Measurements from ENCODE around the gene SLC5A3. TPM values are rescaled to one million over a fixed set of nuclear protein-coding genes. Genes with fewer than 3 reads are reported as not detected.

Gene SLC5A3
- 10 to 100 TPM; 10.1 to 12.4 (median 11.6) TPM for total RNA-seq

GRCh38 chr21:34073032-34073748, at the start of gene SLC5A3, which contains the start of gene MRPS6:
Gene SLC5A3 (plus strand): TSS chr21:34073578. CDS start chr21:34095199, 21,621 bp downstream.
Gene MRPS6 (plus strand): TSS chr21:34073578. CDS start chr21:34073701, 123 bp downstream.
- peak; percentile 72 for ATAC-seq
- Mint-ChIP-seq H3K27me3 (ENCODE audit: low read depth) (no peaks in the 10 kb centered on the region), H3K9me3 (no peaks in the 10 kb centered on the region), H3K4me3 (peak within 1 kb of the TSS; percentile 94), H3K36me3 (ENCODE audit: insufficient read depth) (peaks cover 21% of the 10 kb centered on the region), H3K4me1 (ENCODE audit: low read depth) (peaks cover 47% of the 10 kb centered on the region)
- peak; percentile 64 for DNase-seq

- no peak for ATAC-seq
- H3K4me1 Mint-ChIP-seq (ENCODE audit: low read depth): peaks cover 23% of the 10 kb centered on the region
- no peak for DNase-seq
- no peaks in the 10 kb centered on the region for H3K36me3 Mint-ChIP-seq (ENCODE audit: insufficient read depth)
- no peak overlapping the region for H3K4me3 Mint-ChIP-seq
- no peaks in the 10 kb centered on the region for H3K27me3 Mint-ChIP-seq (ENCODE audit: low read depth)
- H3K9me3 Mint-ChIP-seq: peaks cover 3% of the 10 kb centered on the region
Observed at GRCh38 chr21:34023691-34024373, 49.5 kb upstream of the SLC5A3 start.

- Mint-ChIP-seq H3K36me3 (ENCODE audit: insufficient read depth) (no peaks in the 10 kb centered on the region), H3K27me3 (ENCODE audit: low read depth) (no peaks in the 10 kb centered on the region), H3K4me3 (no peak overlapping the region), H3K4me1 (ENCODE audit: low read depth) (peaks cover 18% of the 10 kb centered on the region), H3K9me3 (peaks cover 3% of the 10 kb centered on the region)
- DNase-seq (no peak), ATAC-seq (no peak)
Observed at GRCh38 chr21:34024374-34024693, 49.0 kb upstream of the SLC5A3 start.

GRCh38 chr21:34027721-34028461, 45.5 kb upstream of the SLC5A3 start:
- no peak overlapping the region for H3K4me3 Mint-ChIP-seq
- H3K4me1 Mint-ChIP-seq (ENCODE audit: low read depth): peaks cover 17% of the 10 kb centered on the region
- H3K36me3 Mint-ChIP-seq (ENCODE audit: insufficient read depth): peaks cover 2% of the 10 kb centered on the region
- DNase-seq: no peak
- no peak for ATAC-seq
- H3K9me3 Mint-ChIP-seq: peaks cover 3% of the 10 kb centered on the region
- H3K27me3 Mint-ChIP-seq (ENCODE audit: low read depth): no peaks in the 10 kb centered on the region

- H3K4me3 Mint-ChIP-seq: peak overlapping the region; percentile 33
- H3K27me3 Mint-ChIP-seq (ENCODE audit: low read depth): no peaks in the 10 kb centered on the region
- H3K36me3 Mint-ChIP-seq (ENCODE audit: insufficient read depth): peaks cover 2% of the 10 kb centered on the region
- peaks cover 17% of the 10 kb centered on the region for H3K4me1 Mint-ChIP-seq (ENCODE audit: low read depth)
- H3K9me3 Mint-ChIP-seq: peaks cover 3% of the 10 kb centered on the region
- ATAC-seq (peak; percentile 94 to 96), DNase-seq (peak; percentile 41)
Observed at GRCh38 chr21:34029743-34030528, 43.4 kb upstream of the SLC5A3 start.

- DNase-seq (no peak), ATAC-seq (peak; percentile 43 to 52)
- Mint-ChIP-seq H3K9me3 (peaks cover 3% of the 10 kb centered on the region), H3K36me3 (ENCODE audit: insufficient read depth) (peaks cover 2% of the 10 kb centered on the region), H3K27me3 (ENCODE audit: low read depth) (no peaks in the 10 kb centered on the region), H3K4me1 (ENCODE audit: low read depth) (peaks cover 17% of the 10 kb centered on the region), H3K4me3 (no peak overlapping the region)
Observed at GRCh38 chr21:34031835-34032370, 41.5 kb upstream of the SLC5A3 start.

- peaks cover 2% of the 10 kb centered on the region for H3K36me3 Mint-ChIP-seq (ENCODE audit: insufficient read depth)
- peaks cover 17% of the 10 kb centered on the region for H3K4me1 Mint-ChIP-seq (ENCODE audit: low read depth)
- H3K9me3 Mint-ChIP-seq: no peaks in the 10 kb centered on the region
- H3K4me3 Mint-ChIP-seq: no peak overlapping the region
- ATAC-seq (no peak), DNase-seq (no peak)
- no peaks in the 10 kb centered on the region for H3K27me3 Mint-ChIP-seq (ENCODE audit: low read depth)
Observed at GRCh38 chr21:34034369-34035014, 38.9 kb upstream of the SLC5A3 start.

- Mint-ChIP-seq H3K4me1 (ENCODE audit: low read depth) (peaks cover 10% of the 10 kb centered on the region), H3K9me3 (no peaks in the 10 kb centered on the region), H3K36me3 (ENCODE audit: insufficient read depth) (peaks cover 2% of the 10 kb centered on the region), H3K4me3 (no peak overlapping the region), H3K27me3 (ENCODE audit: low read depth) (no peaks in the 10 kb centered on the region)
- no peak for ATAC-seq
- no peak for DNase-seq
Observed at GRCh38 chr21:34035619-34036354, 37.6 kb upstream of the SLC5A3 start.

GRCh38 chr21:34037009-34037795, 36.2 kb upstream of the SLC5A3 start:
- Mint-ChIP-seq H3K4me3 (no peak overlapping the region), H3K4me1 (ENCODE audit: low read depth) (peaks cover under 1% of the 10 kb centered on the region), H3K36me3 (ENCODE audit: insufficient read depth) (no peaks in the 10 kb centered on the region), H3K9me3 (no peaks in the 10 kb centered on the region), H3K27me3 (ENCODE audit: low read depth) (no peaks in the 10 kb centered on the region)
- ATAC-seq (no peak), DNase-seq (no peak)

- Mint-ChIP-seq H3K27me3 (ENCODE audit: low read depth) (no peaks in the 10 kb centered on the region), H3K36me3 (ENCODE audit: insufficient read depth) (no peaks in the 10 kb centered on the region), H3K9me3 (no peaks in the 10 kb centered on the region), H3K4me1 (ENCODE audit: low read depth) (no peaks in the 10 kb centered on the region), H3K4me3 (no peak overlapping the region)
- ATAC-seq: no peak
- DNase-seq: no peak
Observed at GRCh38 chr21:34039678-34040382, 33.5 kb upstream of the SLC5A3 start.

- peaks cover 6% of the 10 kb centered on the region for H3K4me1 Mint-ChIP-seq (ENCODE audit: low read depth)
- DNase-seq (no peak), ATAC-seq (peak; percentile 28 to 34)
- H3K9me3 Mint-ChIP-seq: no peaks in the 10 kb centered on the region
- no peaks in the 10 kb centered on the region for H3K36me3 Mint-ChIP-seq (ENCODE audit: insufficient read depth)
- H3K4me3 Mint-ChIP-seq: no peak overlapping the region
- H3K27me3 Mint-ChIP-seq (ENCODE audit: low read depth): no peaks in the 10 kb centered on the region
Observed at GRCh38 chr21:34042735-34043134, 30.6 kb upstream of the SLC5A3 start.

- DNase-seq: no peak
- Mint-ChIP-seq H3K9me3 (no peaks in the 10 kb centered on the region), H3K36me3 (ENCODE audit: insufficient read depth) (no peaks in the 10 kb centered on the region), H3K27me3 (ENCODE audit: low read depth) (no peaks in the 10 kb centered on the region), H3K4me1 (ENCODE audit: low read depth) (peaks cover 6% of the 10 kb centered on the region), H3K4me3 (no peak overlapping the region)
- ATAC-seq: no peak
Observed at GRCh38 chr21:34043333-34043732, 30.0 kb upstream of the SLC5A3 start.
